Liver (tissue), 3 donors: ENCODE results near the gene MEGF11.

Source experiments
- ATF3 ChIP-seq: IDR thresholded peaks from 2 replicates; pipeline ENCODE4 v1.6.1; 2016; ENCODE audit warnings: antibody characterized with exemption
- CTCF ChIP-seq: fragments of 150-350 bp; IDR thresholded peaks from 2 replicates; pipeline ENCODE4 v1.5.1; 2017; ENCODE audit warnings: improper control_type of control experiment, low read depth, low read length; ENCODE audit not compliant: missing input control
- EGR1 ChIP-seq, 2 donors: IDR thresholded peaks; 2 replicates each; pipeline ENCODE4 v1.6.1; 2016 to 2018; ENCODE audit warnings: antibody characterized with exemption in 2 of 2, low read depth in 2 of 2
- FOXA2 ChIP-seq: IDR thresholded peaks from 2 replicates; pipeline ENCODE4 v1.6.1; 2016; ENCODE audit warnings: antibody characterized with exemption
- GABPA ChIP-seq, 2 donors: IDR thresholded peaks in 1 of 2; conservative IDR thresholded peaks in 1 of 2; 2 replicates each; pipeline ENCODE4 v1.6.1; 2016; ENCODE audit warnings: antibody characterized with exemption in 2 of 2, mild to moderate bottlenecking in 1 of 2, moderate library complexity in 1 of 2
- HNF4A ChIP-seq, 2 donors: conservative IDR thresholded peaks; 2 replicates each; pipeline ENCODE4 v1.6.1; 2016; ENCODE audit warnings: antibody characterized with exemption in 2 of 2, mild to moderate bottlenecking in 2 of 2
- JUND ChIP-seq, 2 donors: IDR thresholded peaks; 2 replicates each; pipeline ENCODE4 v1.6.1; 2016; ENCODE audit warnings: antibody characterized with exemption in 2 of 2
- NR2F2 ChIP-seq: IDR thresholded peaks from 2 replicates; pipeline ENCODE4 v1.6.1; 2016; ENCODE audit warnings: antibody characterized with exemption
- RAD21 ChIP-seq, 2 donors: IDR thresholded peaks; 2 replicates each; pipeline ENCODE4 v1.6.1; 2016; ENCODE audit warnings: antibody characterized with exemption in 2 of 2, mild to moderate bottlenecking in 2 of 2
- SP1 ChIP-seq: IDR thresholded peaks from 2 replicates; pipeline ENCODE4 v1.6.1; 2018; ENCODE audit warnings: antibody characterized with exemption, mild to moderate bottlenecking
- YY1 ChIP-seq: IDR thresholded peaks from 2 replicates; pipeline ENCODE4 v1.6.1; 2016; ENCODE audit warnings: antibody characterized with exemption, mild to moderate bottlenecking
- TF ChIP-seq, protein P1 (sequence below): IDR thresholded peaks from 2 replicates; pipeline ENCODE4 v1.6.1; 2016; ENCODE audit warnings: antibody characterized with exemption
- TF ChIP-seq, protein P2 (sequence below): IDR thresholded peaks from 2 replicates; pipeline ENCODE4 v1.6.1; 2016; ENCODE audit warnings: antibody characterized with exemption
- donor health status: healthy.
- donor health status: healthy.

GRCh38 chr15:66264859-66265513 lies 11.4 kb upstream of the MEGF11 start:
- TF ChIP-seq GABPA (IDR thresholded peaks at IDR 0.05 in 1 of 2, conservative IDR thresholded peaks at IDR 0.05 in 1 of 2) (no peak), CTCF (no peak), YY1 (no peak), ATF3 (no peak), HNF4A (conservative IDR thresholded peaks at IDR 0.05) (no peak), SP1 (no peak), RAD21 (IDR thresholded peaks at IDR 0.05) (no peak), JUND (IDR thresholded peaks at IDR 0.05) (no peak), FOXA2 (no peak), EGR1 (IDR thresholded peaks at IDR 0.05; ENCODE audit: low read depth in 2 of 2) (no peak), NR2F2 (no peak)
- TF ChIP-seq, protein P1, sequence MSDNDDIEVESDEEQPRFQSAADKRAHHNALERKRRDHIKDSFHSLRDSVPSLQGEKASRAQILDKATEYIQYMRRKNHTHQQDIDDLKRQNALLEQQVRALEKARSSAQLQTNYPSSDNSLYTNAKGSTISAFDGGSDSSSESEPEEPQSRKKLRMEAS: no peak
- TF ChIP-seq, protein P2, sequence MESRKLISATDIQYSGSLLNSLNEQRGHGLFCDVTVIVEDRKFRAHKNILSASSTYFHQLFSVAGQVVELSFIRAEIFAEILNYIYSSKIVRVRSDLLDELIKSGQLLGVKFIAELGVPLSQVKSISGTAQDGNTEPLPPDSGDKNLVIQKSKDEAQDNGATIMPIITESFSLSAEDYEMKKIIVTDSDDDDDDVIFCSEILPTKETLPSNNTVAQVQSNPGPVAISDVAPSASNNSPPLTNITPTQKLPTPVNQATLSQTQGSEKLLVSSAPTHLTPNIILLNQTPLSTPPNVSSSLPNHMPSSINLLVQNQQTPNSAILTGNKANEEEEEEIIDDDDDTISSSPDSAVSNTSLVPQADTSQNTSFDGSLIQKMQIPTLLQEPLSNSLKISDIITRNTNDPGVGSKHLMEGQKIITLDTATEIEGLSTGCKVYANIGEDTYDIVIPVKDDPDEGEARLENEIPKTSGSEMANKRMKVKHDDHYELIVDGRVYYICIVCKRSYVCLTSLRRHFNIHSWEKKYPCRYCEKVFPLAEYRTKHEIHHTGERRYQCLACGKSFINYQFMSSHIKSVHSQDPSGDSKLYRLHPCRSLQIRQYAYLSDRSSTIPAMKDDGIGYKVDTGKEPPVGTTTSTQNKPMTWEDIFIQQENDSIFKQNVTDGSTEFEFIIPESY: no peak
